Measurements from ENCODE around the gene SMYD2. TPM values are rescaled to one million over a fixed set of nuclear protein-coding genes. Genes with fewer than 3 reads are reported as not detected.
A peak's percentile ranks its signal among the peaks of the same experiment; 100 is the strongest.
"Not testable (repeated sequence)": the region's sequence is repeated elsewhere in the genome, so short reads cannot be mapped to it uniquely, and the experiment has no call there.

SMYD2 gene
- total RNA-seq, 8 experiments from 2014 or later, result 5.9 to 102 (median 31.1) TPM

- WGBS, 10 experiments, result 58 to 100% (median 85%) methylated on average over 1 to 2 of the region's 2 CpGs; no CpG with 5 or more reads in 3 of the 10 experiments
Observed at GRCh38 chr1:214259353-214259977, 21.5 kb upstream of the SMYD2 start.

DNA sequence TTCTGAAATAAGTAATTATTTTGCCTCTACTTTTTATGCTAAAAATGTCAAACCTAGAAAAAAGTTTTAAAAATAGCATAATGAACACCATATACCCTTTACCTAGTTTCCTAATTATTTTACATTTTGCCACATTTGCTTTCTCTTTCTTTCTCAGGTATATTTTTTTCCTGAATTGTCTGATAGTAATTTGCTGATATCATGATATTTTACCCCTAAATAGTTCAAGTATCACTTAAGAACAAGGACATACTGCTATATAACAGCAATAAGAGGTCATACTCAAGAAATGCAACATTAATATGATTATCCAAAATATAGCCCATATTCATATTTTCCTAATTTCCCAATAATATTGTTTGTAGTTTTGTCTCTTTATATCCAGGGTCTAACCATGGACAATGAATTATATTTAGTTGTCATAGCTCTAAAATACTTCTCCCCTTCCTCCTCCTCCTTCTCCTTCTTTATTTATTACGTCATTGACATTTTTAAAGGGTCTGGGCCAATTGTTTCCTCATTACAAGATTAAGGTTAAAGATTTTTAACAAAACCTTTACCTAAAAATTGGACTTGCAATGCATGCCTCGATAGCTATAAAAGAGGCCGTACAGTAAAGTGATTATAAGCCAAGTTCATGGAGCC, 20.3 kb upstream of the SMYD2 start:
- H3K4me1 ChIP-seq (replicated peaks in 1 of 2), result peaks cover 23% of the 10 kb centered on the region in 2 donors
- ATAC-seq (replicated peaks in 6 of 8), result no peak
- H3K4me3 ChIP-seq, result no peak overlapping the region
- no peak overlapping the region for H3K27ac ChIP-seq
- WGBS, 10 experiments, result 8 to 100% (median 91%) methylated on average over 1 to 3 of the region's 3 CpGs
- in situ Hi-C loops (cut with MboI; ENCODE audit: low pct_unique_long_range_greater_than_20kb in 2 of 9, low sequenced_read_pairs in 9 of 9, unreplicated experiment in 9 of 9), result loop anchor here in 1 of 9 experiments (10.0 to 25.0 kb wide), 2 partner anchors 54 to 327 kb away; no protein-coding TSS in a partner anchor

More at GRCh38 chr1:214259353-214259977, 21.5 kb upstream of the SMYD2 start:
- H3K4me3 ChIP-seq, result no peak overlapping the region
- ATAC-seq (replicated peaks in 6 of 8), result no peak
- H3K27ac ChIP-seq, result no peak overlapping the region
- H3K4me1 ChIP-seq (replicated peaks in 1 of 2), result peaks cover 15 to 16% of the 10 kb centered on the region in 2 donors
- in situ Hi-C loops (cut with MboI; ENCODE audit: low pct_unique_long_range_greater_than_20kb in 2 of 9, low sequenced_read_pairs in 9 of 9, unreplicated experiment in 9 of 9), result loop anchor here in 1 of 9 experiments (25.0 kb wide), 1 partner anchor 328 kb away; no protein-coding TSS in a partner anchor

- peaks cover 23% of the 10 kb centered on the region in 2 donors for H3K4me1 ChIP-seq (replicated peaks in 1 of 2)
- peak; percentile 97 to 100 (median 99) for ATAC-seq (replicated peaks in 6 of 8)
- in situ Hi-C loops (cut with MboI; ENCODE audit: low pct_unique_long_range_greater_than_20kb in 2 of 9, low sequenced_read_pairs in 9 of 9, unreplicated experiment in 9 of 9), result loop anchor here in 1 of 9 experiments (10.0 to 25.0 kb wide), 2 partner anchors 53 to 326 kb away; no protein-coding TSS in a partner anchor
- no peak overlapping the region for H3K4me3 ChIP-seq
- 0 to 40% (median 21%) methylated on average over 1 to 12 of the region's 15 CpGs; no CpG with 5 or more reads in 1 of the 10 experiments for WGBS, 10 experiments
- no peak overlapping the region for H3K27ac ChIP-seq
Observed at GRCh38 chr1:214261206-214262123, 19.5 kb upstream of the SMYD2 start.

DNA sequence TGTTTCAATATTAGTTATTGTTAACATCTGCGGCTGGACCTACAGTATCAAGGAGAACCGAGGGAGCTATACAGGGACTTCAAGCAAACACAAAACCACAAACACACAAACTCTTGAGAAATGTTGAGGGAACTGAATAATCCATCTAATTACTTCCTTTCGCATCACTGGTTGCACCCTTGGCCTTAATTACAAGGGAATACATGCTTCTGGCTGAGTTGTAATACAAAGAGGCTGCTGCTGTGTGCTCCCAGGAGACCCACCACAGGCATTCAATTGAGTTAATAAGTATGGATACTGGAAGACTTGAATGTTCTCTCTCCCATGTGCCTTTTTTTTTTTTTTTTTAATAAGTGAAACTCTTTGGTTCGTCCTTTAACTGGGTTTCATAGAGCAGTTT, 16.8 kb upstream of the SMYD2 start:
- WGBS, 10 experiments, result 0 to 51% (median 23%) methylated on average over 1 to 4 of the region's 4 CpGs; no CpG with 5 or more reads in 2 of the 10 experiments
- peak in 5 of 8 experiments; percentile 23 to 65 (median 49) for ATAC-seq (replicated peaks in 6 of 8)
- in situ Hi-C loops (cut with MboI; ENCODE audit: low pct_unique_long_range_greater_than_20kb in 2 of 9, low sequenced_read_pairs in 9 of 9, unreplicated experiment in 9 of 9), result loop anchor here in 1 of 9 experiments (10.0 to 25.0 kb wide), 2 partner anchors 51 to 323 kb away; no protein-coding TSS in a partner anchor
- no peak overlapping the region for H3K27ac ChIP-seq
- no peak overlapping the region for H3K4me3 ChIP-seq
- H3K4me1 ChIP-seq (replicated peaks in 1 of 2), result peaks cover 23% of the 10 kb centered on the region in 2 donors

DNA sequence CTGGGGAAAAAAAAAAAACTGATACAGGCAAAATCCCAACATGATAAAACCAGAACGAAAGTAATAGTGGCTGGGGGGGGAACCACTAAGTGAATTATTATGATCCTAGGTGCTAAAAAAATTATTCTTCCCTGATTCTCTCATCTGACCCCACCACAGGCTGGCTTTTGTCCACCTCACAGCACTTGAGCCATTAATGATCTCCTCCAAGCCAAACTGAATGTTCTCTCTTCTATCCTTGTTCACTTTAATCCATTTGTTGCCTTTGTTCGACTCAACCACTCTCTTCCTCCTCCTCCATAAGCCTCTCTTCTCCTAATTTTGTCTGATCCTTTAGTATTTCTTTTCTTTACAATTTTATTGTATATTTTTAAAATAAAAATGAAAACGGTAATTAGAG, 16.0 kb upstream of the SMYD2 start:
- in situ Hi-C loops (cut with MboI; ENCODE audit: low pct_unique_long_range_greater_than_20kb in 2 of 9, low sequenced_read_pairs in 9 of 9, unreplicated experiment in 9 of 9), result loop anchor here in 1 of 9 experiments (10.0 to 25.0 kb wide), 2 partner anchors 50 to 322 kb away; no protein-coding TSS in a partner anchor
- H3K27ac ChIP-seq, result no peak overlapping the region
- ATAC-seq (replicated peaks in 6 of 8), result no peak
- peaks cover 23% of the 10 kb centered on the region in 2 donors for H3K4me1 ChIP-seq (replicated peaks in 1 of 2)
- 15 to 64% (median 35%) methylated on average over 2 to 3 of the region's 3 CpGs for WGBS, 10 experiments
- H3K4me3 ChIP-seq, result no peak overlapping the region

DNA sequence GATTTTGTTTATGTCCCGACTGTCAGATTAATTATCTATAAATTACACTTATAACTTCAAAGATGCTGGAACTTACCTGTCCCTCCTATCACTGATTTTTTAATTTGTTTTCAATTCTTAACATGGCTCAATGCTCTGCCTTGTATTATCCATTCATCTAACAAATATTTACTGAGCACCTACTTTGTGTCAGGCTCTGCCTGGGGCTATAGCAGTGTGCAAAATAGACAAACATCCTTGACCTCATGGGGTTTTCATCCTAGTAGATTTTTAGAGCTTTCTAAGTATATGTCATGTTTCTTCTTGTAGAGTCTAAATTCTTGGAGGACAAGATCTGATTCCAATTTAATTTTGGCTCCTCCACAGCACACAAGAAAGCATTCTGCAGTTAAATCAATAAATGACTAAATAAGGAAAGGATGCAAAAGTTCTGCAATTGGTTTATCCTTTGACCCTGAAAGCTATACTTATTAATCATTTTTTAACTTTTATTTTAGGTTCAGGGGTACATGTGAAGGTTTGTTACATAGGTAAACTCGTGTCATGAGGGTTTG, 10.8 kb upstream of the SMYD2 start:
- H3K27ac ChIP-seq, result no peak overlapping the region
- peaks cover 0 to 7% of the 10 kb centered on the region in 2 donors for H3K4me1 ChIP-seq (replicated peaks in 1 of 2)
- in situ Hi-C loops (cut with MboI; ENCODE audit: low pct_unique_long_range_greater_than_20kb in 2 of 9, low sequenced_read_pairs in 9 of 9, unreplicated experiment in 9 of 9), result loop anchor here in 1 of 9 experiments (25.0 kb wide), 1 partner anchor 317 kb away; no protein-coding TSS in a partner anchor
- no peak for ATAC-seq (replicated peaks in 6 of 8)
- 0 to 100% (median 50%) methylated on average over 1 to 2 of the region's 2 CpGs; no CpG with 5 or more reads in 2 of the 10 experiments for WGBS, 10 experiments
- H3K4me3 ChIP-seq, result no peak overlapping the region

- 0 to 100% (median 55%) methylated on average over 1 to 3 of the region's 3 CpGs; no CpG with 5 or more reads in 4 of the 10 experiments for WGBS, 10 experiments
- in situ Hi-C loops (cut with MboI; ENCODE audit: low pct_unique_long_range_greater_than_20kb in 2 of 9, low sequenced_read_pairs in 9 of 9, unreplicated experiment in 9 of 9), result loop anchor here in 1 of 9 experiments (25.0 kb wide), 1 partner anchor 316 kb away; no protein-coding TSS in a partner anchor
- Histone ChIP-seq H3K4me1 (replicated peaks in 1 of 2) (peaks cover 0 to 6% of the 10 kb centered on the region in 2 donors), H3K4me3 (no peak overlapping the region), H3K27ac (no peak overlapping the region)
- ATAC-seq (replicated peaks in 6 of 8), result peak in 3 of 8 experiments; percentile 45 to 63 (median 56)
Observed at GRCh38 chr1:214271174-214271858, 9.6 kb upstream of the SMYD2 start.

DNA sequence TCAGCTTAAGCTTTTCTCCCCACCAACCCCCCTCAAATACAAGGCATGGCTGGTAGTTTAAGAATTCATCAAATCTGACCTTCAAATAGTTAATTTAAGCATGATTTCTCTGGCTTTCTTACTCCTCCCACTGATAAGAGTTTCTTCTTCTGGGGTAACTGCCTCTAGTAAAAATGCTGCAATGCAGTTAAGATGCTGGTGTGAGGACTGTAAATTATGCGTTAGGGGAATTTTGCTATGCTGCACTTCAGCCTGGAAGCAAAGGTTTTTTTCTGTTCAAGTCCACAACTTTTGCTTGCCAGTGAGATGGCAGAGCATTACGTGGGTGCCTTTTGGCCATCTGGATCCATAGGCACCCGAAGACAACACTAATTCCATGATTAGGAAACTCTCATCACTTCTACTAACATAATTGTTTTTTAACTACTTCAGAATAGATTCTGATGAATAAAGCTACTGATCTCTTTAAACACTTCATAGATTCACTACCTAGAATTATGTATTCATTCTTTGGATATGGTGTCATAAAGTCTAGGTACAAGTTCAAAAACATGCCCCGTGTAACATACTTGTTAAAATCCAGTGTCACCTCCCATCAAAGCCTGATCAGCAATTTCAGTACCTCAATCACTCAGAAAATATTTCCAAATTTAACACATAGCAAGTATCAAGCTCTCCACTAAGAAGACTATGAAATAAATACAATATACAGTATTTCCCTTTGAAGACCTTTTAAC, 8.8 kb upstream of the SMYD2 start:
- in situ Hi-C loops (cut with MboI; ENCODE audit: low pct_unique_long_range_greater_than_20kb in 2 of 9, low sequenced_read_pairs in 9 of 9, unreplicated experiment in 9 of 9), result loop anchor here in 1 of 9 experiments (25.0 kb wide), 1 partner anchor 315 kb away; no protein-coding TSS in a partner anchor
- H3K4me3 ChIP-seq, result no peak overlapping the region
- H3K4me1 ChIP-seq (replicated peaks in 1 of 2), result peaks cover 0 to 6% of the 10 kb centered on the region in 2 donors
- no peak overlapping the region for H3K27ac ChIP-seq
- ATAC-seq (replicated peaks in 6 of 8), result no peak
- WGBS, 10 experiments, result 37 to 100% (median 84%) methylated on average over 1 to 4 of the region's 4 CpGs

DNA sequence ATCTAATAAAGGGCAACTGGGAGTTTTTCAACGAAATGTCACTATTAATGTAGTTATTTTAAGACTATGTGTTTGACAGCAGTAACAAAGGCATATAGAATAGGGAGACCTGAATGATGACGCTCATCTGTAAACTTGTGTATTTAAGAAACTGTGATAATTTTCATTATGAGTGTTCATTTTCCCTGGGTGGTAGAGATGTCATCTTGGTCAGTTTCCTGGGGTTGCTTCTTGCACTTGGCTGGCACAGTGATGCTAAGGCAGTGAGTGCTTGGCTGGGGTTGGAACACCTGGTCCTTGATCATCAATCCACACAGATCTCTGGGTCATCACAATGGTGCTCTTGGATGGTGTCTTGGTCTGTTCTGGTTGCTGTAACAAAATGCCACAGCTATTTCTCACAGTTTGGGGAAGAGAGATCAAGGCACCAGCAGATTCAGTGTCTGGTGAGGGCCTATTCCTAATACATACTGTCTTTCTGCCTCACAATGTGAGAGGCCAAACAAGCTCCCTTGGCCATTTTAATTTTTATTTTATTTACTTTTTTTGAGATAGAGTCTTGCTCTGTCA, 7.9 kb upstream of the SMYD2 start:
- Histone ChIP-seq H3K4me3 (no peak overlapping the region), H3K4me1 (replicated peaks in 1 of 2) (peaks cover 0 to 6% of the 10 kb centered on the region in 2 donors), H3K27ac (no peak overlapping the region)
- in situ Hi-C loops (cut with MboI; ENCODE audit: low pct_unique_long_range_greater_than_20kb in 2 of 9, low sequenced_read_pairs in 9 of 9, unreplicated experiment in 9 of 9), result loop anchor here in 1 of 9 experiments (25.0 kb wide), 1 partner anchor 314 kb away; no protein-coding TSS in a partner anchor
- ATAC-seq (replicated peaks in 6 of 8), result no peak
- 54 to 93% (median 80%) methylated on average over 1 to 2 of the region's 2 CpGs; no CpG with 5 or more reads in 3 of the 10 experiments for WGBS, 10 experiments

GRCh38 chr1:214275700-214276099, 5.3 kb upstream of the SMYD2 start:
- ATAC-seq (replicated peaks in 6 of 8); in situ Hi-C loops (cut with MboI; ENCODE audit: low pct_unique_long_range_greater_than_20kb in 2 of 9, low sequenced_read_pairs in 9 of 9, unreplicated experiment in 9 of 9); H3K27ac ChIP-seq; H3K4me3 ChIP-seq: not testable (repeated sequence)
- peaks cover 5 to 11% of the 10 kb centered on the region in 2 donors for H3K4me1 ChIP-seq (replicated peaks in 1 of 2)
- 60 to 100% (median 91%) methylated on average over 1 to 4 of the region's 4 CpGs; no CpG with 5 or more reads in 3 of the 10 experiments for WGBS, 10 experiments

DNA sequence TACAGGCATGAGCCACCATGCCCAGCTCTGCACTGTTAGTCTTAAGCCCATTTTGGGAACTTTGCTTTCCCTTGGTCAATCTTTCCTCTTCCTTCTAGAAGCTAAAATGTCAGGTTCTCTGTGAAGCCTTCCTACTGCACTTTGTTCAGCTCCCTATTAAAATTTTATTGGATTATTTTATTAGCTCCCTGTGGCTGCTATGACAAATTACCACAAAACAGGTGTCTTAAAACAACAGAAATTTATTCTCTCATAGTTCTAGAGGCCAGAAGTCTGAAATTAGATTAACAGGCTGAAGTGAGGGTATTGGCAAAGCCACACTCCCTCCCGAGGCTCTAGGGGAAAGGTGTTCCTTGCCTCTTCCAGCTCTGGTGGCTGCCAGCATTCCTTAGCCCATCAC, 4.2 kb upstream of the SMYD2 start:
- H3K4me3 ChIP-seq, result no peak overlapping the region
- no peak for ATAC-seq (replicated peaks in 6 of 8)
- WGBS, 10 experiments, result 50 to 88% (median 71%) methylated on average over 1 of the region's 1 CpG; no CpG with 5 or more reads in 5 of the 10 experiments
- no peak overlapping the region for H3K27ac ChIP-seq
- in situ Hi-C loops (cut with MboI; ENCODE audit: low pct_unique_long_range_greater_than_20kb in 2 of 9, low sequenced_read_pairs in 9 of 9, unreplicated experiment in 9 of 9), result no loop called here
- peaks cover 5 to 6% of the 10 kb centered on the region in 2 donors for H3K4me1 ChIP-seq (replicated peaks in 1 of 2)

All from motor neuron (in vitro differentiated cells).